Measurements from ENCODE around the gene NBEA.

- TF ChIP-seq CTCF (IDR thresholded peaks at IDR 0.05; ENCODE audit: insufficient read depth, low read length) (no peak), POLR2AphosphoS5 (IDR thresholded peaks at IDR 0.05; ENCODE audit: low read depth) (no peak), GABPA (IDR thresholded peaks at IDR 0.05; ENCODE audit: low read depth) (no peak)
These were observed 733.6 kb downstream of the NBEA start for GRCh38 chr13:35675651-35676050.
